ENCODE measurements around the gene HIF1A. TPM values are rescaled to one million over a fixed set of nuclear protein-coding genes. Genes with fewer than 3 reads are reported as not detected.

Gene HIF1A
- total RNA-seq, 1 donor from 2014 or later, result 124 TPM

DNA sequence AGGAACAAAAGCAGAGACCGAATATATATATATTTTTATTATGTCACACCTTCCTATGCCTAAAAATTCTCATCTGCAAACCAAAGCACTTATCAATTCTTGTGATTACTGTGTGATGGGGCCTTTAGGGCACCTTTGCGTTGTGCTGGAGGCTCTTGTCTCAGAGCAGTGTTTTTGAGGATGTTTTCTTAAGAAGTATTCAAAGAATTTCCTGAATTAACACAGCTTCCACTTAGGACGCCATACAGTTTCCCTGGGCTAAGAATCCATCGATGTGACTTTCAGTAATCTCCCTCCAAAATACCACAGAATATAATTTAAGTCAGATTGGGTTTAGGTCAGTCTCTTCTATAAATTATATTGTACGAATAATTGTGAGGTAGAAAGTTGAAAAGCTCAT, 22.0 kb upstream of the HIF1A start:
- Mint-ChIP-seq H3K36me3 (no peaks in the 10 kb centered on the region), H3K4me3 (no peak overlapping the region), H3K27me3 (ENCODE audit: low read depth) (no peaks in the 10 kb centered on the region), H3K9me3 (no peaks in the 10 kb centered on the region), H3K4me1 (peaks cover 4% of the 10 kb centered on the region), H3K27ac (peak overlapping the region; percentile 54)
- TF ChIP-seq CTCF (IDR thresholded peaks at IDR 0.05; ENCODE audit: unreplicated experiment), result no peak
- DNase-seq (ENCODE audit: low spot score in 2 of 2, unreplicated experiment in 2 of 2), result no peak

DNA sequence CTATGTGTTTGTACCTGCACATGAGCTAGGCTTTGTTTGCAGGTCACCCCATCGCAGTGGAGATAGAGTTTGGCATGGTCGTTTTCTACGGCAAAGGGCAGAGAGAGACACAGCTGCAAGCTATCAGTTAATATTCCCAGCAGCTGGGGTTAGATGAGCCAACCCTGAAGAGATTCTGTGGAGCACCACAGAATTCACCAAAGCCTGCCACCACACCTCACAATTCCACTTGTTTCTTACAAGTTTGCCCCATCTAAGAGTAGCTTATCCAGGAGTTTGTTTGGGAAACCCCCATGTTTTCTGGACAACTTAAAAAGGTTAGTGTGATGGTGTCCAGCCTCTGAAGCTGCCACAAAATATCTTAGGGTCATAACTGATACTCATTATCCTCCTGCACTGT, 20.0 kb upstream of the HIF1A start:
- no peaks in the 10 kb centered on the region for H3K9me3 Mint-ChIP-seq
- TF ChIP-seq CTCF (IDR thresholded peaks at IDR 0.05; ENCODE audit: unreplicated experiment), result no peak
- H3K36me3 Mint-ChIP-seq, result no peaks in the 10 kb centered on the region
- H3K27me3 Mint-ChIP-seq (ENCODE audit: low read depth), result no peaks in the 10 kb centered on the region
- H3K27ac Mint-ChIP-seq, result no peak overlapping the region
- DNase-seq (ENCODE audit: low spot score in 2 of 2, unreplicated experiment in 2 of 2), result no peak
- H3K4me1 Mint-ChIP-seq, result peaks cover 4% of the 10 kb centered on the region
- no peak overlapping the region for H3K4me3 Mint-ChIP-seq

DNA sequence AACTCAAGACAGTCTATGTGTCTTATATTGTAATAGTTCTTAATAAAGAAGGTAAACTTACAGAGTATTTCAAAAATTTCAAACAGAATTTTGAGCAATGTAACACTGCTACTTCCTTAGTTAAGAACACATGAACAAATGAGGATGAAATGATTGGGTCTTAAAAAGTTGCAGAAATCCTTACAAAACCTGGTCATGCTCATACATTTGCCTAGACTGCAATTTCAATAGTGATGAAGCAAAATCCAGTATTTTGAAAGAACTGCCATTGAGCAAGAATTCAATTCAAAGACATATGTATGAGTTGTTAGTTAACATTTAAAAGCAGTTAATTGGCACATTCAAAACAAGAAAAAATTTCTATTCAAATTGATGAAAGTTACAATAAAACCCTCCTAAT, 17.8 kb upstream of the HIF1A start:
- no peaks in the 10 kb centered on the region for H3K36me3 Mint-ChIP-seq
- no peak for DNase-seq (ENCODE audit: low spot score in 2 of 2, unreplicated experiment in 2 of 2)
- no peaks in the 10 kb centered on the region for H3K9me3 Mint-ChIP-seq
- peaks cover 4% of the 10 kb centered on the region for H3K4me1 Mint-ChIP-seq
- H3K27ac Mint-ChIP-seq, result no peak overlapping the region
- no peak for TF ChIP-seq CTCF (IDR thresholded peaks at IDR 0.05; ENCODE audit: unreplicated experiment)
- no peaks in the 10 kb centered on the region for H3K27me3 Mint-ChIP-seq (ENCODE audit: low read depth)
- H3K4me3 Mint-ChIP-seq, result no peak overlapping the region

DNA sequence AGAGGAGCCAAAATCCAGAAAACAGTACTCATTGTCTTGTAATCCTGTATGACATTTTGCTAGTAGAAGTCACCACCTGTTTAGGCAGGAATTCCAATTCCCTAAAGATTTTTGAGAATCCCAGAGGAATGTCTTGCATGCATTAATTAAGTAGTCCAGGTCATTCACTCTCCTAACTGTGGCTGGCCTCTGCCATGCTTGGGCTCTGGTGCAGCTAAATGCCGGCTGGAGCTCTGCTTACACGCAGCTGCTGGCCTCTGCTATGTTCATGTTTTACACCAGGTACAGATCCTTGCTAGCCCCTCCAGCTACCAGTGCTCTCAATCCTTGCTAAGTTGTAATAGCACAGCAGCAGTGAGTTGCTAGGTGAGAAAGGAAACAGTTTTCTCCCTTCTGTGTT, 16.3 kb upstream of the HIF1A start:
- TF ChIP-seq CTCF (IDR thresholded peaks at IDR 0.05; ENCODE audit: unreplicated experiment), result no peak
- Mint-ChIP-seq H3K36me3 (no peaks in the 10 kb centered on the region), H3K27me3 (ENCODE audit: low read depth) (no peaks in the 10 kb centered on the region), H3K4me3 (no peak overlapping the region), H3K27ac (peak overlapping the region; percentile 26), H3K9me3 (no peaks in the 10 kb centered on the region), H3K4me1 (peaks cover 1% of the 10 kb centered on the region)
- DNase-seq (ENCODE audit: low spot score in 2 of 2, unreplicated experiment in 2 of 2), result no peak

GRCh38 chr14:61681413-61681812, 13.9 kb upstream of the HIF1A start:
- TF ChIP-seq CTCF (IDR thresholded peaks at IDR 0.05; ENCODE audit: unreplicated experiment), result no peak
- H3K9me3 Mint-ChIP-seq, result peaks cover 1% of the 10 kb centered on the region

GRCh38 chr14:61683108-61683507, 12.2 kb upstream of the HIF1A start:
- Mint-ChIP-seq H3K36me3 (no peaks in the 10 kb centered on the region), H3K27me3 (ENCODE audit: low read depth) (no peaks in the 10 kb centered on the region), H3K4me1 (peaks cover 6% of the 10 kb centered on the region), H3K4me3 (no peak overlapping the region), H3K9me3 (peaks cover 16% of the 10 kb centered on the region), H3K27ac (no peak overlapping the region)
- no peak for TF ChIP-seq CTCF (IDR thresholded peaks at IDR 0.05; ENCODE audit: unreplicated experiment)
- DNase-seq (ENCODE audit: low spot score in 2 of 2, unreplicated experiment in 2 of 2), result no peak

More at GRCh38 chr14:61681413-61681812, 13.9 kb upstream of the HIF1A start:
- no peak for DNase-seq (ENCODE audit: low spot score in 2 of 2, unreplicated experiment in 2 of 2)
- Mint-ChIP-seq H3K27ac (no peak overlapping the region), H3K4me1 (peaks cover 6% of the 10 kb centered on the region), H3K4me3 (no peak overlapping the region), H3K36me3 (no peaks in the 10 kb centered on the region), H3K27me3 (ENCODE audit: low read depth) (no peaks in the 10 kb centered on the region)

All from mesothelial cell of epicardium (in vitro differentiated cells).